ENCODE measurements around the gene HOXD10. TPM values are rescaled to one million over a fixed set of nuclear protein-coding genes. Genes with fewer than 3 reads are reported as not detected.

HOXD10 gene
- total and polyA plus RNA-seq, 9 of the 15 experiments (the other 6 are each of a cell fraction or from before 2014, with no cell fraction given): not detected

DNA sequence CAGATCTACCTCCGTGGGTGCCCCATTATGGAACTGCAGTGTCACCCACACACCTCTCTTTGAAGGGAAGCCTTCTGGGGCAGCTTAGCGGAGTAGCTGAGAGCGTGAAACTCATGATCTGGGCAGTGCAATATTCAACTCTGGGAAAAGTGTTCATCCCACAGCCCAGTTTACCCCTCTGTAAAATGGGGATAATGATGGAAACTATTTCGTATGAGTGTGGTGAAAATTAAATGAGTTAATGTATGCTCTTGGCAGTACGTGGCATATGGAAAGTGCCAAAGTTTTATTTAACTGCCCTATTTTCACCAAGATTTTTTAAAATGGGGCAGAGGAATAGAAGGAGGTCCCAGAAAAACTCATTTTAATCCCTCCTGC lies 44.3 kb upstream of the HOXD10 start:
- Histone ChIP-seq H3K9me3 (replicated peaks; ENCODE audit: control insufficient read depth, insufficient read depth, low read depth, low read length) (no peaks in the 10 kb centered on the region), H4K20me1 (replicated peaks; ENCODE audit: control insufficient read depth, insufficient read depth, low read length) (no peaks in the 10 kb centered on the region; the same call in 1 of the 2 replicates), H3K27me3 (ENCODE audit: control insufficient read depth in 2 of 2, insufficient read depth in 2 of 2, low read length in 2 of 2) (peaks cover 75 to 76% of the 10 kb centered on the region in 2 experiments), H3K79me2 (ENCODE audit: control insufficient read depth, insufficient read depth, low read length) (no peaks in the 10 kb centered on the region), H3K27ac (ENCODE audit: extremely low read depth, low read depth, low read length) (no peak overlapping the region), H3K36me3 (ENCODE audit: control insufficient read depth, insufficient read depth, low read length) (no peaks in the 10 kb centered on the region), H3K4me2 (ENCODE audit: insufficient read depth, low read length) (no peak overlapping the region), H3K4me1 (replicated peaks in 1 of 2; ENCODE audit: control insufficient read depth in 2 of 2, insufficient read depth in 2 of 2, low read length in 2 of 2) (peaks cover 3 to 20% of the 10 kb centered on the region in 2 experiments; a peak in 2 of 5 replicates), H3K9ac (ENCODE audit: insufficient read depth in 1 of 2, low read depth in 2 of 2, low read length in 2 of 2) (no peak overlapping the region), H2AFZ (ENCODE audit: low read depth, low read length) (no peak overlapping the region), H3K4me3 (no peak overlapping the region), H3K9me1 (ENCODE audit: control insufficient read depth, insufficient read depth, low read length) (peaks cover 1% of the 10 kb centered on the region)
- in situ Hi-C loops (cut with MboI): loop anchor here (10.0 kb wide), 1 partner anchor 387 kb away; no protein-coding TSS in a partner anchor
- no peak for FAIRE-seq
- no peak for DNase-seq (ENCODE audit: extremely low read depth in 1 of 4, low spot score in 3 of 4)
- WGBS (ENCODE audit: insufficient coverage, low coverage, missing lambda C conversion rate): 2% methylated on average over 5 of the region's 5 CpGs
- no TSS peak for BruUV-seq (replicated peaks)
- ChIA-PET CTCF (ENCODE audit: low intra/inter-chr PET ratio) (no interaction called here), POLR2A (interaction anchor here (0.6 to 1.2 kb wide), 2 partner anchors 19 to 58 kb away, joined by 3 to 4 read pairs; no protein-coding TSS in a partner anchor)
- intact Hi-C loops (cut with micrococcal nuclease): loop anchor here (10.0 kb wide), 1 partner anchor 207 kb away; no protein-coding TSS in a partner anchor
- ATAC-seq: no peak
- TF ChIP-seq COPS2 (conservative IDR thresholded peaks at IDR 0.05) (no peak), ZFP36 (IDR thresholded peaks at IDR 0.05; ENCODE audit: low read depth, low read length, partially characterized antibody) (peak; percentile 2), MAFK (IDR thresholded peaks at IDR 0.05; ENCODE audit: low read length) (no peak), SAFB2 (IDR thresholded peaks at IDR 0.05; ENCODE audit: borderline replicate concordance, low read depth, low read length, severe bottlenecking) (no peak), ZNF609 (CRISPR knock-in tag; IDR thresholded peaks at IDR 0.05; ENCODE audit: borderline replicate concordance) (no peak), RBM39 (optimal IDR thresholded peaks at IDR 0.05; ENCODE audit: low read depth, low read length) (no peak), RBFOX2 (IDR thresholded peaks at IDR 0.05; ENCODE audit: low read depth, low read length) (no peak), NCOA4 (IDR thresholded peaks at IDR 0.05; ENCODE audit: partially characterized antibody) (no peak), ERF (CRISPR knock-in tag; IDR thresholded peaks at IDR 0.05) (no peak), LARP7 (IDR thresholded peaks at IDR 0.05) (no peak), KAT2B (IDR thresholded peaks at IDR 0.05; ENCODE audit: low read depth, low read length) (no peak), DACH1 (IDR thresholded peaks at IDR 0.05; ENCODE audit: partially characterized antibody) (no peak), CEBPZ (IDR thresholded peaks at IDR 0.05; ENCODE audit: borderline replicate concordance, low read depth, low read length) (no peak)
- TF ChIP-seq, protein P1, sequence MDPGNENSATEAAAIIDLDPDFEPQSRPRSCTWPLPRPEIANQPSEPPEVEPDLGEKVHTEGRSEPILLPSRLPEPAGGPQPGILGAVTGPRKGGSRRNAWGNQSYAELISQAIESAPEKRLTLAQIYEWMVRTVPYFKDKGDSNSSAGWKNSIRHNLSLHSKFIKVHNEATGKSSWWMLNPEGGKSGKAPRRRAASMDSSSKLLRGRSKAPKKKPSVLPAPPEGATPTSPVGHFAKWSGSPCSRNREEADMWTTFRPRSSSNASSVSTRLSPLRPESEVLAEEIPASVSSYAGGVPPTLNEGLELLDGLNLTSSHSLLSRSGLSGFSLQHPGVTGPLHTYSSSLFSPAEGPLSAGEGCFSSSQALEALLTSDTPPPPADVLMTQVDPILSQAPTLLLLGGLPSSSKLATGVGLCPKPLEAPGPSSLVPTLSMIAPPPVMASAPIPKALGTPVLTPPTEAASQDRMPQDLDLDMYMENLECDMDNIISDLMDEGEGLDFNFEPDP (CRISPR knock-in tag; IDR thresholded peaks at IDR 0.05): no peak
